Measurements from ENCODE around the gene TIRAP. TPM values are rescaled to one million over a fixed set of nuclear protein-coding genes. Genes with fewer than 3 reads are reported as not detected.

TIRAP gene
- total RNA-seq, 1 donor from 2014 or later: 10.6 TPM

DNA sequence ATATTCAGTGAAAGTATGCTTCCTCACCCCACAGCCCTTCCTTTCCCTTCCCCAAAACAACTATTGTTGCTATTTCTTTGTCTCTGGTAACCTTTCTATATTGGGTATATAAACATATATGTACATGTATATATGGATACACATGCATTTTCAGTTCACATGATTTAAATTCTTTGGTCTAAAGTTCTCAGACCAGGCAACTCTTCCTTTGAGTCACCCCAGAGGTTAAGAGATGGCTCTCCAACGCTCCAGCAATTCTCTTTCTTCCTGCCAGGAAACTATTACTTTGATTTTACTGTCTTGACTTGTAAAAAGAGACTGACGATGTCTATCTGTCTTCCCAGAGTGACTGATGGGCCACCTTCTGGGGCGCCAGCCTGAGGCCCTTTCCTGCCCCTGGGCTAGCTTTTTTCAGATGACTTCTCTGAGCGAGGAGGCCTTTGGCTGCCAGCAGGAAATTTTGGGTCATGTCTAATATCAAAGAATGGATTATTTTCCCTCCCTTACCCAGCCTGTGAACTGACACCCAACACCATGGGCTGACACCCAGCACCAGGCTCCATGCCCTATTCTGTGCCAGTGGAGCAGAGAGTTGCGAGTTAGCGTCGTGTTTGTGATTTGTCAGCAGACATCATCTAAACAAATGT is 58.2 kb downstream of the TIRAP start:
- H3K27me3 Mint-ChIP-seq (ENCODE audit: unreplicated experiment): no peaks in the 10 kb centered on the region
- H3K4me1 Mint-ChIP-seq (ENCODE audit: unreplicated experiment): peaks cover 55% of the 10 kb centered on the region
- H3K36me3 Mint-ChIP-seq (ENCODE audit: unreplicated experiment): peaks cover 5% of the 10 kb centered on the region
- H3K4me3 Mint-ChIP-seq (ENCODE audit: unreplicated experiment): no peak overlapping the region
- H3K9me3 Mint-ChIP-seq (ENCODE audit: unreplicated experiment): no peaks in the 10 kb centered on the region
- no peak for DNase-seq (ENCODE audit: extremely low spot score, unreplicated experiment)
- no peak overlapping the region for H3K27ac Mint-ChIP-seq (ENCODE audit: unreplicated experiment)
- TF ChIP-seq, protein P1, sequence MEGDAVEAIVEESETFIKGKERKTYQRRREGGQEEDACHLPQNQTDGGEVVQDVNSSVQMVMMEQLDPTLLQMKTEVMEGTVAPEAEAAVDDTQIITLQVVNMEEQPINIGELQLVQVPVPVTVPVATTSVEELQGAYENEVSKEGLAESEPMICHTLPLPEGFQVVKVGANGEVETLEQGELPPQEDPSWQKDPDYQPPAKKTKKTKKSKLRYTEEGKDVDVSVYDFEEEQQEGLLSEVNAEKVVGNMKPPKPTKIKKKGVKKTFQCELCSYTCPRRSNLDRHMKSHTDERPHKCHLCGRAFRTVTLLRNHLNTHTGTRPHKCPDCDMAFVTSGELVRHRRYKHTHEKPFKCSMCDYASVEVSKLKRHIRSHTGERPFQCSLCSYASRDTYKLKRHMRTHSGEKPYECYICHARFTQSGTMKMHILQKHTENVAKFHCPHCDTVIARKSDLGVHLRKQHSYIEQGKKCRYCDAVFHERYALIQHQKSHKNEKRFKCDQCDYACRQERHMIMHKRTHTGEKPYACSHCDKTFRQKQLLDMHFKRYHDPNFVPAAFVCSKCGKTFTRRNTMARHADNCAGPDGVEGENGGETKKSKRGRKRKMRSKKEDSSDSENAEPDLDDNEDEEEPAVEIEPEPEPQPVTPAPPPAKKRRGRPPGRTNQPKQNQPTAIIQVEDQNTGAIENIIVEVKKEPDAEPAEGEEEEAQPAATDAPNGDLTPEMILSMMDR (IDR thresholded peaks at IDR 0.05): no peak

DNA sequence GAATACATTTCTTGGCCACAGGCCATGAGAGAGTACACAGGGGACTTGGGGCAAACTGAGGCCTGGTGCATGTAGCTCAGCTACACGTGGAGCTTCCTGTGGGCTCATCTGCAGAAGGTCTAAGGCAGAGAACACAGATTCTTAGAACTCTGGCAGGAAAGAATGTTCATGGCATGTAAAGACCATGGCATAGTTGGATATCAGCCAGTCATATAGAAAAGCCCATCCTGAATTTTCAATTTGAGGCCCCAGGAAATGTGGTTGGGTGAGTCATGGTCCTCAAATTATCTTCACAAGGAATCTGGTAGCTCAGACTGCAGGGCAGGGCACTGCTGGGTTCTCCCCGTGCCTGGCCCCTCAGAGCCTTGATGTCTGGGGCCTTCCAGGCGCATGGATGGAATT is 58.9 kb downstream of the TIRAP start:
- Mint-ChIP-seq H3K27me3 (ENCODE audit: unreplicated experiment) (no peaks in the 10 kb centered on the region), H3K9me3 (ENCODE audit: unreplicated experiment) (no peaks in the 10 kb centered on the region), H3K36me3 (ENCODE audit: unreplicated experiment) (peaks cover 3% of the 10 kb centered on the region), H3K4me3 (ENCODE audit: unreplicated experiment) (no peak overlapping the region), H3K27ac (ENCODE audit: unreplicated experiment) (peak overlapping the region; percentile 81), H3K4me1 (ENCODE audit: unreplicated experiment) (peaks cover 55% of the 10 kb centered on the region)
- TF ChIP-seq, protein P1 (IDR thresholded peaks at IDR 0.05): no peak
- no peak for DNase-seq (ENCODE audit: extremely low spot score, unreplicated experiment)

DNA sequence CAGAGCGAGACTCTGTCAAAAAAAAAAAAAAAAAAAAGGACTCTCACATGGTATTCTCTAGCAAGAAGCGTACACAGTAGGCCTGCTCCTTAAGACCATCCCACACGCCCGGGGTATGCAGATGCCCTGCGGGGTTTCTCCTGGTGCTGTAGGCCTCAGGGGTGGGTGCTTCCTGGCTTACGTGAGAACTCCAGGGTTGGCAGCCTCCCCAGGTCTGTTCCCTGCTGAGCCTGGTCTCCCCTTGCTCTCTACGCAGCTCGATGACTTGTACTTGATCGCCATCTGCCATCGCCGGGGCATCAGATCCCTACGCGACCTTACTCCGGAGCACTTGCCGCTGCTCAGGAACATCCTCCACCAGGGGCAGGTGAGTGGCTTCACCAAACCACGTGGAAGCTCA is 60.2 kb downstream of the TIRAP start:
- no peak for DNase-seq (ENCODE audit: extremely low spot score, unreplicated experiment)
- TF ChIP-seq, protein P1 (IDR thresholded peaks at IDR 0.05): no peak
- Mint-ChIP-seq H3K36me3 (ENCODE audit: unreplicated experiment) (peaks cover 3% of the 10 kb centered on the region), H3K27me3 (ENCODE audit: unreplicated experiment) (no peaks in the 10 kb centered on the region), H3K27ac (ENCODE audit: unreplicated experiment) (no peak overlapping the region), H3K4me3 (ENCODE audit: unreplicated experiment) (no peak overlapping the region), H3K9me3 (ENCODE audit: unreplicated experiment) (no peaks in the 10 kb centered on the region), H3K4me1 (ENCODE audit: unreplicated experiment) (peaks cover 65% of the 10 kb centered on the region)

Other genes starting within 250 kb of the TIRAP start
- gene CDON, start 220.2 kb upstream of the TIRAP start, total RNA-seq: 24.4 and 29.4 TPM in 2 replicates
- 27.1 and 28.0 TPM in 2 replicates for gene RPUSD4, start 71.4 kb upstream of the TIRAP start, total RNA-seq
- gene FAM118B, start 71.3 kb upstream of the TIRAP start, total RNA-seq: 23.3 and 26.5 TPM in 2 replicates
- 106 and 107 TPM in 2 replicates for gene SRPRA, start 14.2 kb upstream of the TIRAP start, total RNA-seq
- gene FOXRED1, start 13.9 kb upstream of the TIRAP start, total RNA-seq: 25.9 and 34.4 TPM in 2 replicates
- gene DCPS, start 21.0 kb downstream of the TIRAP start, total RNA-seq: 11.2 and 15.2 TPM in 2 replicates
- gene ST3GAL4, start 72.6 kb downstream of the TIRAP start, total RNA-seq: 73.1 and 74.8 TPM in 2 replicates

Data from osteocyte (in vitro differentiated cells).